ENCODE results near the gene CD38. TPM values are rescaled to one million over a fixed set of nuclear protein-coding genes. Genes with fewer than 3 reads are reported as not detected.
"Not testable (repeated sequence)": the region's sequence is repeated elsewhere in the genome, so short reads cannot be mapped to it uniquely, and the experiment has no call there.

CD38 gene
- 1 to 10 TPM; 3.1 to 6.8 (median 4.5) TPM for total RNA-seq
- 1 to 10 TPM; 1.5 to 4.6 (median 2.7) TPM for polyA plus RNA-seq
- long read RNA-seq, donor 1, full-length matches to known transcripts: 3 of 3 reads
- long read RNA-seq, donor 1, partial matches to known transcripts: 0 of 3 reads
- long read RNA-seq, donor 1, other reads (novel, unspliced or antisense): 0 of 3 reads
- long read RNA-seq, donor 2, full-length matches to known transcripts: 5 of 7 reads
- long read RNA-seq, donor 2, partial matches to known transcripts: 0 of 7 reads
- long read RNA-seq, donor 2, other reads (novel, unspliced or antisense): 2 of 7 reads

DNA sequence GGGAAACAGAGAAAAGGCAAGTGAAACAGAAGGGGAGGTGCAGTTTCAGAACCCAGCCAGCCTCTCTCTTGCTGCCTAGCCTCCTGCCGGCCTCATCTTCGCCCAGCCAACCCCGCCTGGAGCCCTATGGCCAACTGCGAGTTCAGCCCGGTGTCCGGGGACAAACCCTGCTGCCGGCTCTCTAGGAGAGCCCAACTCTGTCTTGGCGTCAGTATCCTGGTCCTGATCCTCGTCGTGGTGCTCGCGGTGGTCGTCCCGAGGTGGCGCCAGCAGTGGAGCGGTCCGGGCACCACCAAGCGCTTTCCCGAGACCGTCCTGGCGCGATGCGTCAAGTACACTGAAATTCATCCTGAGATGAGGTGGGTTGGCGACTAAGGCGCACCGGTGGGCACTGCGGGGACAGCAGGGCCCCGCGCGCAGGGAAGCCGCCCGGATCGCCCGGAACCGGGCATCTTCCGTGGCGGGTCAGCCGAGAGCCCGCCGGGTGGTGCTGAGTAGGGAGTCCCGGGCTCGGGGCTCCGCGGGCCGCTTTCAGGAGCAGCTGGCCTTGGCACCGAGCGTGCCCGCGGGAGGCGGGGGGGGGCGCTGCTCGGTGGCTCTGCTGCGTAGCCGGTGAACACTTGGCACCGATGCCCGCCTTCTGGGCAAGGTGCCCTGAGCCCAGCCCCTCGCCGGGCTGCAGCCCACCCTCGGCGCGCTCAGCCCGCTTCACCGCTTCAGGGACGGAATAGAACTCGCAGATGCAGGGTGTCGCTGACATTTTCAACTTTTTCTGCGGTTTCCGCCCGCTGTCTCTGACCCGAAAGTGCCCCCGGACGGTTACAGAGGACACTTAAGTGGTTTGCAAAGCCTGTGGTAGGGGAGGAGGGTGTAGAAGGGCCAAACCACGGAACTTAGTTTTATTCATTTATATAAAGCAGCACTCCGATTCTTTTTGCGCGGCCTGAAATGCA is at the start of gene CD38:
Gene CD38 (plus strand): TSS at position 40 of the 953 bp plus-strand sequence. CDS start 87 bp downstream, at position 127.
- Histone ChIP-seq H3K4me1 (peaks cover 20% of the 10 kb centered on the region), H3K9me3 (no peaks in the 10 kb centered on the region), H3K4me3 (peak within 1 kb of the TSS; percentile 73), H3K27ac (peak within 1 kb of the TSS; percentile 85), H3K27me3 (ENCODE audit: insufficient read depth in 3 of 3, low read length in 2 of 3) (no peaks in the 10 kb centered on the region), H3K36me3 (ENCODE audit: insufficient read depth in 1 of 2, low read depth in 1 of 2) (no peaks in the 10 kb centered on the region)
- DNase-seq (peak; percentile 62 to 81), ATAC-seq (peak; percentile 89 to 93 (median 92))
- 0 to 1% (median 1%) methylated on average over 70 to 76 of the region's 76 CpGs for WGBS, 3 donors
- intact Hi-C loops (cut with DNase I): loop anchor here in 1 of 2 donors (2.0 kb wide), 1 partner anchor 20 kb away; no protein-coding TSS in a partner anchor
- no peak for TF ChIP-seq CTCF (IDR thresholded peaks at IDR 0.05)

DNA sequence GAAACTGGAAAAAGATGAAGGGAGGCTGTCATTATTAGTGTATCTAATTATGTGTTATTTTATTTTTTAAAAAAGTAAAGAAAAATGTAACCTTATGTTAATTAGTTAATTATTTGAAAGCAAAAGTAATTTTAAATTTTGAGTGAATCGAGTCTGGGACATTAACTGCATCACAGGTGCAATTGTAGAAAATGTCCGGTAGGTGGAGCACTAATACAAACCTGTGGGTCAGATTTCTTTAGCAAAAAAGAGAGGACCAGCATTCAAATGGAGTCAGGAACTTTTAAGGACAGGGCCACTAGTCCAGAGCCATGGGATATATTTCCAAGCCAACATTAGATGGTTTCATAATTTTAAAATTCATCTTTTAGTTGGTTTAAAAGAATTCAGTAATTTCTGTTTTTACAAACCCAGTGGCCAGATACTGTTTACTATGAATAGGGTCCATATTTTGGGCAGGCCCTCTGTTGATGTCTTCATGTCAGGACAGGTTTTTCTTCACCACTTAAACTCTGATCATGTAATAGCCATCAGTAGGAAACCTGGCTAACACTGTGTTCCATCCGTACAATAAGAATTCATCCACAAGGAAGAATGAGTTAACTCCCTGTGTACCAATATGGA is 48.1 kb upstream of the CD38 start:
- intact Hi-C loops (cut with DNase I): loop anchor here (5.0 to 10.0 kb wide), 4 partner anchors 77 to 272 kb away; no protein-coding TSS in a partner anchor
- H3K4me3 ChIP-seq: no peak overlapping the region
- H3K4me1 ChIP-seq: no peaks in the 10 kb centered on the region
- no peaks in the 10 kb centered on the region for H3K27me3 ChIP-seq (ENCODE audit: insufficient read depth in 3 of 3, low read length in 2 of 3)
- H3K27ac ChIP-seq: no peak overlapping the region
- 7 to 9% (median 8%) methylated on average over 3 of the region's 3 CpGs for WGBS, 3 donors
- DNase-seq (no peak), ATAC-seq (peak; percentile 58 to 83 (median 70))
- no peaks in the 10 kb centered on the region for H3K9me3 ChIP-seq
- TF ChIP-seq CTCF (IDR thresholded peaks at IDR 0.05): peak; percentile 85
- no peaks in the 10 kb centered on the region for H3K36me3 ChIP-seq (ENCODE audit: insufficient read depth in 1 of 2, low read depth in 1 of 2)

GRCh38 chr4:15733061-15733460 is 45.1 kb upstream of the CD38 start:
- not testable (repeated sequence) for ATAC-seq; H3K27ac ChIP-seq; H3K36me3 ChIP-seq (ENCODE audit: insufficient read depth in 1 of 2, low read depth in 1 of 2); H3K4me1 ChIP-seq; H3K27me3 ChIP-seq (ENCODE audit: insufficient read depth in 3 of 3, low read length in 2 of 3); H3K9me3 ChIP-seq; H3K4me3 ChIP-seq; DNase-seq
- intact Hi-C loops (cut with DNase I): loop anchor here (5.0 to 10.0 kb wide), 4 partner anchors 74 to 269 kb away; no protein-coding TSS in a partner anchor
- 76 to 79% (median 77%) methylated on average over 5 of the region's 5 CpGs for WGBS, 3 donors

- ATAC-seq: no peak
- H3K9me3 ChIP-seq: no peaks in the 10 kb centered on the region
- TF ChIP-seq CTCF (IDR thresholded peaks at IDR 0.05): no peak
- no peaks in the 10 kb centered on the region for H3K27me3 ChIP-seq (ENCODE audit: insufficient read depth in 3 of 3, low read length in 2 of 3)
- WGBS, 3 donors: 69 to 81% (median 72%) methylated on average over 6 of the region's 6 CpGs
- H3K4me3 ChIP-seq: no peak overlapping the region
- peaks cover 3% of the 10 kb centered on the region for H3K4me1 ChIP-seq
- intact Hi-C loops (cut with DNase I): loop anchor here in 1 of 2 donors (10.0 kb wide), 1 partner anchor 139 kb away; no protein-coding TSS in a partner anchor
- H3K36me3 ChIP-seq (ENCODE audit: insufficient read depth in 1 of 2, low read depth in 1 of 2): no peaks in the 10 kb centered on the region
- H3K27ac ChIP-seq: no peak overlapping the region
- no peak for DNase-seq
These were observed 42.6 kb upstream of the CD38 start for GRCh38 chr4:15735536-15735935.
